Immature natural killer cell (primary cell): ENCODE data around the gene SLC6A13. TPM values are rescaled to one million over a fixed set of nuclear protein-coding genes. Genes with fewer than 3 reads are reported as not detected.
A peak's percentile ranks its signal among the peaks of the same experiment; 100 is the strongest.
"Not testable (repeated sequence)": the region's sequence is repeated elsewhere in the genome, so short reads cannot be mapped to it uniquely, and the experiment has no call there.

Source experiments
- DNase-seq, 3 donors: peaks; one replicate each; pipeline ENCODE4 v3.0.0; 2022; ENCODE audit warnings: mixed read lengths in 1 of 3
- H3K27ac Mint-ChIP-seq, 6 donors: one replicate each; pipeline ENCODE4 v1.8.0; 2020; ENCODE audit warnings: mixed read lengths in 6 of 6, mild to moderate bottlenecking in 5 of 6, inconsistent platforms in 4 of 6, moderate library complexity in 3 of 6
- H3K27me3 Mint-ChIP-seq, 3 donors: one replicate each; pipeline ENCODE4 v1.8.0; 2020 to 2021; ENCODE audit warnings: low read depth in 3 of 3, mild to moderate bottlenecking in 3 of 3, mixed read lengths in 3 of 3, moderate library complexity in 3 of 3, inconsistent platforms in 1 of 3
- H3K36me3 Mint-ChIP-seq, 3 donors: one replicate each; pipeline ENCODE4 v1.8.0; 2020; ENCODE audit warnings: mixed read lengths in 3 of 3, inconsistent platforms in 2 of 3, mild to moderate bottlenecking in 2 of 3
- H3K4me1 Mint-ChIP-seq, 2 donors: one replicate each; pipeline ENCODE4 v1.8.0; 2020; ENCODE audit warnings: inconsistent platforms in 2 of 2, mild to moderate bottlenecking in 2 of 2, mixed read lengths in 2 of 2, moderate library complexity in 1 of 2
- H3K4me3 Mint-ChIP-seq, 5 donors: one replicate each; pipeline ENCODE4 v1.8.0; 2020; ENCODE audit warnings: mild to moderate bottlenecking in 5 of 5, mixed read lengths in 5 of 5, inconsistent platforms in 3 of 5, moderate library complexity in 3 of 5
- H3K9me3 Mint-ChIP-seq, 6 donors: one replicate each; pipeline ENCODE4 v1.8.0; 2020; ENCODE audit warnings: mild to moderate bottlenecking in 6 of 6, mixed read lengths in 6 of 6, inconsistent platforms in 4 of 6, moderate library complexity in 3 of 6
- polyA plus RNA-seq, 3 donors: library from polyadenylated mRNA; unstranded; fragments of 300-500 nt; fragmentation: Illumina TruSeq; gene quantifications; one replicate each; pipeline ENCODE4 v1.2.3, GENCODE V29; 2021

The SLC6A13 gene
- under 1 TPM in 1 of 3 donors, not detected in 2; 0.16 TPM for polyA plus RNA-seq

DNA sequence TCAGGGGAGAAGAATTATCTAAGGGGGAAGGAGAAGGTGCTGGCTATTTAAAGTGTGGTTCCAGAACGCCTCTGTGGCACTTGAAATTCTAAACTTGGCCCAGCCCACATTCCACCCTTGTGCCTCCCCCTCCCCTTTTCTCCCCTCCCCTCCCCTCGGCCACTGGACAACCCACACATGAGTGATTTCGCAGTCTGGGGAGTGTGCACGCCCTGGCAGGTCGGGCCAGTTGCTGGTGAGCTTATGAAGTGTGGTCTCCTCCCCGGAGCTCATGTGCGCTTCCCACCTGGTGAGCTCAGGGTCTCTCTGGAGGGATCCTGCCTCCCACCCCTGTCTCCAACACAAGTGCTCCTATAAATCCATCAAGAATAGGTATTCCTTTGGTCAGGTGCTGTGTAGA lies at the start of gene SLC6A13:
Gene SLC6A13, minus strand, starts transcription at position 20 of the 400 bp plus-strand sequence. CDS start 2,784 bp downstream, outside the sequence.
- Mint-ChIP-seq H3K9me3 (no peaks in the 10 kb centered on the region), H3K4me1 (no peaks in the 10 kb centered on the region), H3K27ac (no peak within 1 kb of the TSS), H3K36me3 (no peaks in the 10 kb centered on the region), H3K27me3 (peaks cover 2 to 18% (median 4%) of the 10 kb centered on the region in 3 donors), H3K4me3 (no peak within 1 kb of the TSS)
- DNase-seq: no peak

DNA sequence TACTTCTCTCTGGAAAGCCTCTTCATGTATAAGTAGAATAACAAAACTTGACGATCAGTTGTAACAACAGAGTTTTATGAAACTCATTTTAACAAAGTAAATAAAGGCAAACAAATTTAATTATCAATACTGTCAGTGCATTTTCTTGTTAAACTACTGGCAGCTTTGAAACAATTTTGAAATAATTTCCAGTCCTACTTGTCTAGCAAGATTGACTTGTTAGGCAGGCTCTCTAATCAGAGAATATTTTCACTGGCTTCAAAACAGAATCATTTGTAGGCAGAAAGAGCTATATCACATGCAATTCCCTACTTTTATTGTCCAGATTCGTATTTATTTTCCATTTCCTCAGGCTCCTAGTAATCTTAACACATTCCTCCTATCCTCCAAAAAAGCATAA lies 45.9 kb upstream of the SLC6A13 start:
- Mint-ChIP-seq H3K36me3 (peaks cover 24 to 76% (median 51%) of the 10 kb centered on the region in 3 donors), H3K4me3 (no peak overlapping the region), H3K4me1 (peaks cover 12 to 24% of the 10 kb centered on the region in 2 donors), H3K9me3 (no peaks in the 10 kb centered on the region), H3K27ac (peak overlapping the region in 1 of 6 donors; percentile 4), H3K27me3 (peaks cover 0 to 2% (median 0%) of the 10 kb centered on the region in 3 donors)
- no peak for DNase-seq

DNA sequence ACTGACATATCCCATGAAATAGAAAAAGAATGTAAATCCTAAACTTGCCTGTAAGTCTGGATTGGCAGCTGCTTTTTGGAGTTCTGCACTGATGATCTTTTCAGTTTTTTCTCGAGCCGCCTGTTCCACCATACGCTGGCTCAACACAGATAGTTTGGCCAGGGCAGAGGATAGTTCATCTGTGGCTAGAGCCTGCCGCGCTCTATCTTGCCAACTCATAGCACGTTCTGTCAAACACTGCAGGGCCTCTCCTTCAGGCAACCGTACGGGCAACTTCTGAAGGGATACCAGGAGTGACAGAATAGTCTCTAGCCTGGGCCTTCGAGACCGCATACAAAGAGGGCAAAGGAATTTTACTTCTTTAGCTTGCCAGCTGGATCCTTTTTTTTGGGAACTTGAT lies 44.8 kb upstream of the SLC6A13 start:
- Mint-ChIP-seq H3K27me3 (peaks cover 0 to 2% (median 0%) of the 10 kb centered on the region in 3 donors), H3K9me3 (no peaks in the 10 kb centered on the region), H3K27ac (peak overlapping the region in 1 of 6 donors; percentile 69), H3K4me1 (peaks cover 23 to 34% of the 10 kb centered on the region in 2 donors), H3K36me3 (peaks cover 25 to 81% (median 48%) of the 10 kb centered on the region in 3 donors), H3K4me3 (no peak overlapping the region)
- DNase-seq: no peak

DNA sequence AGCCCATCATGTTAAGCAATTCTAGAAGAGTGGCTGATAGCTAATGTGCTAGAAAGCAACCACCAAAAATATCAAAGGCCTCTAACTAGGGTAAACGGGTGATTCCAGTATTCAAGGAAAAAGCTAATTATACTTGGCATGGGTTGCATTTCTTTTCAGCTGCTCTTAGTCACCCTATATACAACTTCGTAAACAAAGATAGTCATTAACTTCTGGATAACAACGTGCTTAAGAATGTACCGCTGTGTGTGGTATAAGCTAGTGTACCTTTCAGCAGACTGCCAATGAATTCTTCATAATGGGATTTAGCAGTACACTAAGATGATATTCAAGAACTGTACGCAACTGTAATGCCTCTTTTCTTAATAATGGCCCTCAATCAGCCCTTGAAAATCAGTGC lies 42.2 kb upstream of the SLC6A13 start:
- Mint-ChIP-seq H3K27me3 (peaks cover 0 to 3% (median 0%) of the 10 kb centered on the region in 3 donors), H3K9me3 (no peaks in the 10 kb centered on the region), H3K4me1 (peaks cover 49 to 60% of the 10 kb centered on the region in 2 donors), H3K36me3 (peaks cover 40 to 74% (median 44%) of the 10 kb centered on the region in 3 donors), H3K4me3 (no peak overlapping the region), H3K27ac (peak overlapping the region in 4 of 6 donors; percentile 1 to 79 (median 50))
- no peak for DNase-seq

DNA sequence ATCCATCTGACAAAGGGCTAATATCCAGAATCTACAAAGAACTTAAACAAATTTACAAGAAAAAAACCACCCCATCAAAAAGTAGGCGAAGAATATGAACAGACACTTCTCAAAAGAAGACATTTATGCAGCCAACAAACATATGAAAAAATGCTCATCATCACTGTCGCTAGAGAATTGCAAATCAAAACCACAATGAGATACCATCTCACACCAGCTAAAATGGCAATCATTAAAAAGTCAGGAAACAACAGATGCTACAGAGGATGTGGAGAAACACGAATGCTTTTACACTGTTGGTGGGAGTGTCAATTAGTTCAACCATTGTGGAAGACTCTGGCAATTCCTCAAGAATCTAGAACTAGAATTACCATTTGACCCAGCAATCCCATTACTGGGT lies 40.1 kb upstream of the SLC6A13 start:
- peaks cover 42 to 66% (median 43%) of the 10 kb centered on the region in 3 donors for H3K36me3 Mint-ChIP-seq
- peak overlapping the region; percentile 51 to 93 (median 74) for H3K27ac Mint-ChIP-seq
- H3K4me3 Mint-ChIP-seq: peak overlapping the region; percentile 54 to 73 (median 64)
- peaks cover 62 to 79% of the 10 kb centered on the region in 2 donors for H3K4me1 Mint-ChIP-seq
- not testable (repeated sequence) for H3K9me3 Mint-ChIP-seq, H3K27me3 Mint-ChIP-seq
- peak; percentile 15 to 32 (median 25) for DNase-seq

DNA sequence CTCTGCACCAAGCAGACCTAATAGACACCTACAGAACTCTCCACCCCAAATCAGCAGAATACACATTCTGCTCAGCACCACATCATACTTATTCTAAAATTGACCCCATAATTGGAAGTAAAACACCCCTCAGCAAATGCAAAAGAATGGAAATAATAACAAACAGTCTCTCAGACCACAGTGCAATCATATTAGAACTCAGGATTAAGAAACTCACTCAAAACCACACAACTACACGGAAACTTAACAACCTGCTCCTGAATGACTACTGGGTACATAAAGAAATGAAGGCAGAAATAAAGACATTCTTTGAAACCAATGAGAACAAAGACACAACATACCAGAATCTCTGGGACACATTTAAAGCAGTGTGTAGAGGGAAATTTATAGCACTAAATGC lies 37.5 kb upstream of the SLC6A13 start:
- H3K27ac Mint-ChIP-seq: peak overlapping the region; percentile 5 to 72 (median 42)
- not testable (repeated sequence) for H3K27me3 Mint-ChIP-seq, H3K9me3 Mint-ChIP-seq, DNase-seq
- H3K36me3 Mint-ChIP-seq: peaks cover 34 to 56% (median 41%) of the 10 kb centered on the region in 3 donors
- H3K4me1 Mint-ChIP-seq: peaks cover 61 to 74% of the 10 kb centered on the region in 2 donors
- H3K4me3 Mint-ChIP-seq: peak overlapping the region in 4 of 5 donors; percentile 12 to 40 (median 22)

DNA sequence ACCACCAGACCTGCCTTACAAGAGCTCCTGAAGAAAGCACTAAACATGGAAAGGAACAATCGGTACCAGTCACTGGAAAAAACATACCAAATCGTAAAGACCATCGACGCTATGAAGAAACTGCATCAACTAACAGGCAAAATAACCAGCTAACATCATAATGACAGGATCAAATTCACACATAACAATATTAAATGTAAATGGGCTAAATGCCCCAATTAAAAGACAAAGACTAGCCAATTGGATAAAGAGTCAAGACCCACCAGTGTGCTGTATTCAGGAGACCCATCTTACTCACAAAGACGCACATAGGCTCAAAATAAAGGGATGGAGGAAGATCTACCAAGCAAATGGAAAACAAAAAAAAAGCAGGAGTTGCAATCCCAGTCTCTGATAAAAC lies 36.9 kb upstream of the SLC6A13 start:
- H3K27ac Mint-ChIP-seq: peak overlapping the region in 2 of 6 donors; percentile 6 to 72
- H3K36me3 Mint-ChIP-seq: peaks cover 37 to 62% (median 47%) of the 10 kb centered on the region in 3 donors
- H3K4me1 Mint-ChIP-seq: peaks cover 59 to 75% of the 10 kb centered on the region in 2 donors

DNA sequence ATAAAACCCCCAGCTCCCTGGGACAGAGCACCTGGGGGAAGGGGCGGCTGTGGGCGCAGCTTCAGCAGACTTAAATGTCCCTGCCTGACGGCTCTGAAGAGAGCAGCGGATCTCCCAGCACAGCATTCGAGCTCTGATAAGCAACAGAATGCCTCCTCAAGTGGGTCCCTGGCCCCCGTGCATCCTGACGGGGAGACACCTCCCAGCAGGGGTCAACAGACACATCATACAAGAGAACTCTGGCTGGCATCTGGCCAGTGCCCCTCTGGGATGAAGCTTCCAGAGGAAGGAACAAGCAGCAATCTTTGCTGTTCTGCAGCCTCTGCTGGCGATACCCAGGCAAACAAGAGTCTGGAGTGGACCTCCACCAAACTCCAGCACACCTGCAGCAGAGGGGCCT lies 35.4 kb upstream of the SLC6A13 start:
- not testable (repeated sequence) for H3K27me3 Mint-ChIP-seq, H3K9me3 Mint-ChIP-seq, H3K4me3 Mint-ChIP-seq, DNase-seq
- peaks cover 46 to 68% of the 10 kb centered on the region in 2 donors for H3K4me1 Mint-ChIP-seq
- peak overlapping the region in 1 of 6 donors; percentile 51 for H3K27ac Mint-ChIP-seq
- peaks cover 44 to 71% (median 52%) of the 10 kb centered on the region in 3 donors for H3K36me3 Mint-ChIP-seq

More for the DNA sequence above, 36.9 kb upstream of the SLC6A13 start:
- not testable (repeated sequence) for DNase-seq, H3K9me3 Mint-ChIP-seq, H3K27me3 Mint-ChIP-seq, H3K4me3 Mint-ChIP-seq

DNA sequence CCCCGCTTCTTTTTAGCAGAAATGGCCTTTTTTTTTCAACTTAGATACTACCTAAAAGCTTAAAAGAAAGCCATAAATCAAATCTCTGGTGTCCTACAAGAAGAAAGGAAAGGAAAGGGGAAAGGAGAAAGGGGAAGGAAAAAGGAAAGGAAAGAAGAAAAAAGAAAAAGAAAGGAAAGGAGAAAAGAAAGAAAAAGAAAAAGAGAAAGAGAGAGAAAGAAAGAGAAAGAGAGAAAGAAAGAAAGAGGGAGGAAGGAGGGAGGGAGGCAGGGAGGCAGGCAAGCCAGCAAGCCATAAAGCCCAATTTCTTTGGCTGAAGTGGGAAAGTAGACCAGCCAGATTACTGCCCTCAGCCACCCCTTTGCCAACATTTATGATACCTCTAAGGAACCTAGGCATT lies 32.5 kb upstream of the SLC6A13 start:
- peaks cover 42 to 65% (median 46%) of the 10 kb centered on the region in 3 donors for H3K36me3 Mint-ChIP-seq
- no peak overlapping the region for H3K4me3 Mint-ChIP-seq
- H3K27ac Mint-ChIP-seq: peak overlapping the region in 3 of 6 donors; percentile 17 to 41 (median 38)
- H3K4me1 Mint-ChIP-seq: peaks cover 24 to 61% of the 10 kb centered on the region in 2 donors
- no peak for DNase-seq
- H3K9me3 Mint-ChIP-seq: peaks cover 0 to 2% (median 0%) of the 10 kb centered on the region in 6 donors
- H3K27me3 Mint-ChIP-seq: no peaks in the 10 kb centered on the region

DNA sequence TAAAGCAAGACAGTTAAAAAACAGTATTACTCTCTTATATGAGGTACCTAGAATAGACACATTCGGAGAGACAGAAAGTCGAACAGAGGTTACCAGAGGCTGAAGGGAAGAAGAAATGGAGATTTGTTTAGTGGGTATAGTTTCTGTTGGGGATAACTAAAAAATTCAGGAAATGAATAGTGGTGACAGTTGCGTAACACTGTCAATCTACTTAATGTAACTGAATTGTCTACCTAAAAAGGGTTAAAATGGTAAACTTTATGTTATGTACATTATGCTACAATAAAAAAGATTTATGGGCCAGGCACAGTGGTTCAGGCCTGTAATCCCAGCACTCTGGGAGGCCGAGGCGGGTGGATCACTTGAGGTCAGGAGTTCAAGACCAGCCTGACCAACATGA lies 30.6 kb upstream of the SLC6A13 start:
- H3K4me1 Mint-ChIP-seq: peaks cover 7 to 49% of the 10 kb centered on the region in 2 donors
- H3K4me3 Mint-ChIP-seq: no peak overlapping the region
- peaks cover 28 to 49% (median 31%) of the 10 kb centered on the region in 3 donors for H3K36me3 Mint-ChIP-seq
- no peaks in the 10 kb centered on the region for H3K27me3 Mint-ChIP-seq
- DNase-seq: no peak
- no peaks in the 10 kb centered on the region for H3K9me3 Mint-ChIP-seq
- H3K27ac Mint-ChIP-seq: peak overlapping the region in 2 of 6 donors; percentile 18 to 51

DNA sequence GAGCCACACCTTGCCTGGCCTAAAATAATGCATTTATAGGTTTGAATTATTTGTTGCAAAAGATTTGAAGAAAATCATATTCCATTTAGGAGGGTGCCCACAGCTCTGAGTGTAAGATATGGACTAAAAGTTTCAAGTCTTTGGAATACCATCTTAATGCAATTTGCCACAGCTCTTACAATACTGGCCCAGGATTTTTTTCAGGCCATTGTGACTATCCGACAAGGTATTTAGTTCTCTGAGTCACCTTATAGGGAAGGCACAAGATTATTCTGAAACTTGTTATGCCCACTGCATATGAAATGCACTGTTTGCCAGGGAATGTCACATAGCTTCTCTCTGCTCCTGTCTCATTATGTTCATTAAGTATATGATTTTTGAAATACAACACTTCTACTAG lies 29.6 kb upstream of the SLC6A13 start:
- Mint-ChIP-seq H3K36me3 (peaks cover 30 to 49% (median 31%) of the 10 kb centered on the region in 3 donors), H3K27ac (no peak overlapping the region), H3K9me3 (no peaks in the 10 kb centered on the region), H3K27me3 (no peaks in the 10 kb centered on the region), H3K4me3 (no peak overlapping the region), H3K4me1 (peaks cover 15 to 56% of the 10 kb centered on the region in 2 donors)
- no peak for DNase-seq

DNA sequence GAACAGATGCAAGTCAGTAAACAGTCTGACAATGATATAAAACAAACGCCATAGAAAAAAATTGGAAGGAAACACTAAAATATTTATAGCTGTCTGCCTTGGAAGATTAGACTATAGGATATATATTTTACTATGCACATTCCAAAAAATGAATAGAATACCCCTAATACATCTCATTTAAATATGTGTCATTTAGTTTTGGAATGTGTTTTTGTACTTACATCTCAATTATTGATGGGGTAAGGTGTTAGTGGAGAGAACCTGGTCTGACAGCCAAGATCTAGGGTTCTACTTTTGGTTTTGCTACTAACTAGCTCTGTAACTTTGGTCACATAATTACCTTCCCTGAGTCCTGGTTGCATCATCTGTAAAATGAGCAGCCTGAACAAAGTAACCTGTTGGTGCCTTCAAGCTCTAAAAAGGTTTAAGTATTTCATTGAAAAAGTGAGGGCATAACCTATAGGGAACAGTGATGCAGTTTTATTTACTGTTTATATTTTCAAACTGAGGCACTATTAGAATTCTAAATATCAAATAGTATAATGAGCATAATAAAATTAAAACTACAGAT lies 28.6 kb upstream of the SLC6A13 start:
- Mint-ChIP-seq H3K36me3 (peaks cover 27 to 51% (median 30%) of the 10 kb centered on the region in 3 donors), H3K4me3 (no peak overlapping the region), H3K27me3 (no peaks in the 10 kb centered on the region), H3K27ac (peak overlapping the region in 1 of 6 donors; percentile 53), H3K9me3 (no peaks in the 10 kb centered on the region), H3K4me1 (peaks cover 25 to 65% of the 10 kb centered on the region in 2 donors)
- DNase-seq: no peak

DNA sequence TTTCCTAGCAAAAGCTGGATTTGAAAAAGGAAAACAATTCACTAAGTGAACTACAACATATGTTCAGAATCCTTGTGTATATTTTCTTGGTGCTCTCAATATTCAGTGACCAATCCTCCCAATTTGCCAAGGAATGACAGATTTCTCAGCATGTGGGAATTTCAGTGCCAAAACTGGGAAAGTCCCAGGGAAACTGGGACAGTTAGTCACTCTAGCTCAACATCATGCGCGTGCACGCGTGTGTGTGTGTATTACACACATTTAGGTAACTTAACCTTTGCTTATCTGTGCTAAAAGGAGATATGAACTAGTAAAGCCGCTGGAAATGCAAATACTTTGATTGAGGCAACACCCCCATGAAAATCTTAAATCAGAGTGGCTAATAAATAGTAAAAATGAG lies 26.1 kb upstream of the SLC6A13 start:
- H3K4me1 Mint-ChIP-seq: peaks cover 38 to 73% of the 10 kb centered on the region in 2 donors
- no peaks in the 10 kb centered on the region for H3K9me3 Mint-ChIP-seq
- H3K4me3 Mint-ChIP-seq: no peak overlapping the region
- H3K27ac Mint-ChIP-seq: peak overlapping the region in 1 of 6 donors; percentile 2
- DNase-seq: no peak
- H3K27me3 Mint-ChIP-seq: no peaks in the 10 kb centered on the region
- H3K36me3 Mint-ChIP-seq: peaks cover 22 to 38% (median 23%) of the 10 kb centered on the region in 3 donors

DNA sequence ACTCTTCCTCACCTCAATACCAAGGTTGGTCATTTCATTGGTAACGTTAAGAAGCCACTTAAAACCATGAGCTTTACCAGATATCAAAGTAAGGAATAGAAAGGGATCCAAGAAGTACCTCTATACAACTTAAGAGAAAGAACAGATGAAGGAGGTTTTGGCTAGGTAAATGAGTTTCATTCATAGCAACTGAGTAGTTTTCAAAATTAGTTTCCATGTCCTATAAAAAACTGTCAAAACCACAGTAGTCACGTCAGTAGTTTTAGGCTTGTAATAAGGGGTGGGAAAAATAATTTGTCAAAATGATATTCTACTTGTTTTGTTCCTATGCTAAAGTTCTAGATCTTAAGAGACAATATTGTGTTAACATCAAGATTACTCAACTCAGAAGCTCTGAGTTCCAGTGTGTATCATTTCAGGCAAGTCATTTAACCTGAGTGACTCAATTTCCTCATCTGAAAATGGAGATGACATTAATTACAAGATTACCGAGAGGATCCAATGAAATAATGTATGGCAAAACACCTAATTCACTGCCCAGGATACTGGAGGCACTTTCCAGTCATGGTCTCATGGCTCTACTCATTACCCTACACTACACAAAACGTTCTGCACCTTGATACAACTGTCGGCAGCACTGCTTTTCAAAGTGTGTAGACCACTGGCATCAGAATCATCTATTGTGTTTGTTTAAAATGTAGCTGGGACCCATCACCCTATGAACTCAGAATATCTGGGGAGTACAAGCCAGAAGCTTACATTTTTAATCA lies 24.1 kb upstream of the SLC6A13 start:
- H3K27me3 Mint-ChIP-seq: peaks cover 0 to 2% (median 0%) of the 10 kb centered on the region in 3 donors
- peaks cover 17 to 27% (median 19%) of the 10 kb centered on the region in 3 donors for H3K36me3 Mint-ChIP-seq
- H3K4me1 Mint-ChIP-seq: peaks cover 39 to 73% of the 10 kb centered on the region in 2 donors
- peak overlapping the region in 4 of 6 donors; percentile 38 to 79 (median 48) for H3K27ac Mint-ChIP-seq
- no peaks in the 10 kb centered on the region for H3K9me3 Mint-ChIP-seq
- H3K4me3 Mint-ChIP-seq: peak overlapping the region in 2 of 5 donors; percentile 12 to 42
- DNase-seq: no peak
